ENCODE data around the gene SMIM10.

Gene SMIM10

GRCh38 chrX:134997646-134998045 lies 6.9 kb downstream of the SMIM10 start:
- no peak for DNase-seq (ENCODE audit: low read depth)
- no peak for TF ChIP-seq CTCF (IDR thresholded peaks at IDR 0.05; ENCODE audit: control insufficient read depth, insufficient read depth, low read depth, low read length, missing control alignments)
- H3K4me3 ChIP-seq (ENCODE audit: control insufficient read depth, low read depth, low read length): no peak overlapping the region

DNA sequence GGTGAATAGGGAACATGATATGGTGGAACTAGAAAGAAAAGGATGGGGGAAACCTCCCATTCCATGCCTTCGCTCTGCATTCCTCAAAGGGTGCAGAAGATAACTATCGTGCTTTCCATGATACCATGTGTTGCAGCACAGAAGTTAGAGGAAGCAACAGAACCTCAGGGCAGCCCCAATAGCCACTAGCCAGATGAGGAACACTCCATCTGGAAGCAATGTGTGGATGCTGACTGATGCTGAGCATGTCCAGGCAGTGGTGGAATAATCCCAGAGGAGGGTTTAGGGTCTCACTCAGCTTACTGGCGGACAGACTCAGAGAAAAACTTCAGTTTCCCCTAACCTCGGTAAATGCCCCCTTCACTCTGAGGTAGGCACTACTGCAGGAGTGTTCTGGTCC lies 7.5 kb downstream of the SMIM10 start:
- no peak for TF ChIP-seq CTCF (IDR thresholded peaks at IDR 0.05; ENCODE audit: control insufficient read depth, insufficient read depth, low read depth, low read length, missing control alignments)
- H3K4me3 ChIP-seq (ENCODE audit: control insufficient read depth, low read depth, low read length): no peak overlapping the region
- no peak for DNase-seq (ENCODE audit: low read depth)

GRCh38 chrX:134999469-134999868 lies 8.7 kb downstream of the SMIM10 start:
- TF ChIP-seq CTCF (IDR thresholded peaks at IDR 0.05; ENCODE audit: control insufficient read depth, insufficient read depth, low read depth, low read length, missing control alignments): peak; percentile 54
- no peak overlapping the region for H3K4me3 ChIP-seq (ENCODE audit: control insufficient read depth, low read depth, low read length)
- DNase-seq (ENCODE audit: low read depth): no peak

GRCh38 chrX:135000516-135000915 lies 9.7 kb downstream of the SMIM10 start:
- TF ChIP-seq CTCF (IDR thresholded peaks at IDR 0.05; ENCODE audit: control insufficient read depth, insufficient read depth, low read depth, low read length, missing control alignments): no peak
- H3K4me3 ChIP-seq (ENCODE audit: control insufficient read depth, low read depth, low read length): no peak overlapping the region
- DNase-seq (ENCODE audit: low read depth): no peak

DNA sequence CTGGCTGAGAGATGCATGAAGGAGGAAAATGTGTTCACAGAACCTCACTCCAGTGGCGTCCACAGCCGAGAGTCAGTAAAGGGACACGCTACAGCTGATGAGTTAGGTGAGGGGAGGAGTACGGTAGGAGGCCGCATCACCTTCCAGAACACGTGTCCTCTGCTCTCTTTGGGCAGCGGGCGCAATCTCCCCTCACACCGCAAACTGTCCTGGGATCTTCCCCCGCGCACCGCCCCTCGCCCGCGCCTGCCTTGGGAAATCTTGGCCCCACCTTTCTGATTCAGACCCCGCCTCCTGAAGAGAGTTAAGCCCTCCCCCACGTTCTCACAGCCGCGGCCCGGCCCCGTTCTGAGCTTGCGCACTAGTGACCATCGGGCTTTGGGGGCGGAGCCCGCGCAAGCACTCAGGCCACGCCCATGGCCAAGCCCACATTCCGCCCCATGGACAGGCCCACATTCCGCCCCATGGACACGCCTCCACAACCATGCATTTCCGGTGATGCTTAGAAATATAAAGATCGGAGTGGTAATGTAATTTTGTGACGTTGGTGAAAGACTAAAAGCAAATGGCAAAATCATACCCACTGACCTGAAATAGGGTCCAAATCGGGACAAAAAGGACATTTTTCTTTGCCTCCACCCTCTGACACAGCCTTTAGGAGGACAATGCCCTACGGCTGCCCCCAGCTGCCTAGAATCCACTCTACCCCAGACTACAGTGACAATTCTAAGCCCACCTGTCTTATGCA lies 13.3 kb downstream of the SMIM10 start:
- TF ChIP-seq CTCF (IDR thresholded peaks at IDR 0.05; ENCODE audit: control insufficient read depth, insufficient read depth, low read depth, low read length, missing control alignments): no peak
- peak; percentile 48 for DNase-seq (ENCODE audit: low read depth)
- peak overlapping the region; percentile 48 for H3K4me3 ChIP-seq (ENCODE audit: control insufficient read depth, low read depth, low read length)

- DNase-seq (ENCODE audit: low read depth): no peak
- TF ChIP-seq CTCF (IDR thresholded peaks at IDR 0.05; ENCODE audit: control insufficient read depth, insufficient read depth, low read depth, low read length, missing control alignments): no peak
- H3K4me3 ChIP-seq (ENCODE audit: control insufficient read depth, low read depth, low read length): no peak overlapping the region
These were observed 15.4 kb downstream of the SMIM10 start for GRCh38 chrX:135006187-135006586.

Measured in AG09309 (cell line).